ENCODE results near the gene PCSK7.
"Not testable (repeated sequence)": the region's sequence is repeated elsewhere in the genome, so short reads cannot be mapped to it uniquely, and the experiment has no call there.

The PCSK7 gene

GRCh38 chr11:117197516-117198456 lies 34.1 kb downstream of the PCSK7 start:
- DNase-seq: no peak

GRCh38 chr11:117197006-117197405 lies 34.9 kb downstream of the PCSK7 start:
- no peak for DNase-seq

GRCh38 chr11:117195761-117196160 lies 36.1 kb downstream of the PCSK7 start:
- no peak for DNase-seq

GRCh38 chr11:117195258-117195657 lies 36.6 kb downstream of the PCSK7 start:
- no peak for DNase-seq

GRCh38 chr11:117194267-117194666 lies 37.6 kb downstream of the PCSK7 start:
- no peak for DNase-seq

GRCh38 chr11:117193130-117194020 lies 38.5 kb downstream of the PCSK7 start:
- no peak for DNase-seq

- DNase-seq: no peak
Observed at GRCh38 chr11:117192401-117192875, 39.4 kb downstream of the PCSK7 start.

GRCh38 chr11:117191680-117192400 lies 40.0 kb downstream of the PCSK7 start:
- DNase-seq: no peak

GRCh38 chr11:117189941-117190544 lies 41.8 kb downstream of the PCSK7 start:
- no peak for DNase-seq

- DNase-seq: no peak
Observed at GRCh38 chr11:117189191-117189940, 42.5 kb downstream of the PCSK7 start.

- no peak for DNase-seq
Observed at GRCh38 chr11:117188620-117189081, 43.2 kb downstream of the PCSK7 start.

GRCh38 chr11:117187799-117188481 lies 43.9 kb downstream of the PCSK7 start:
- DNase-seq: no peak

GRCh38 chr11:117187428-117187798 lies 44.5 kb downstream of the PCSK7 start:
- no peak for DNase-seq

GRCh38 chr11:117187007-117187406 lies 44.9 kb downstream of the PCSK7 start:
- no peak for DNase-seq

- DNase-seq: no peak
Observed at GRCh38 chr11:117186431-117186761, 45.5 kb downstream of the PCSK7 start.

- no peak for DNase-seq
Observed at GRCh38 chr11:117185736-117186430, 46.0 kb downstream of the PCSK7 start.

GRCh38 chr11:117183724-117184349 lies 48.0 kb downstream of the PCSK7 start:
- peak in 1 of 2 experiments; percentile 37 for DNase-seq

GRCh38 chr11:117183178-117183577 lies 48.7 kb downstream of the PCSK7 start:
- DNase-seq: not testable (repeated sequence)

- no peak for DNase-seq
Observed at GRCh38 chr11:117182551-117182935, 49.3 kb downstream of the PCSK7 start.
